B cell (primary cell): Measurements from ENCODE around the gene ADGRA1. TPM values are rescaled to one million over a fixed set of nuclear protein-coding genes. Genes with fewer than 3 reads are reported as not detected.

ENCODE experiments used
- ATAC-seq: fragments of 200-7000 bp; cut with Tn5 transposase; one replicate; pipeline ENCODE4 v1.10.0; 2021; ENCODE audit warnings: low read depth, mild to moderate bottlenecking, moderate number of reproducible peaks, moderate library complexity
- CTCF ChIA-PET: fragments of 350-600 bp; sonication (Branson Sonifier 250); formaldehyde crosslinking; loops from one replicate; lab custom pipeline; 2021; ENCODE audit warnings: antibody characterized with exemption, inconsistent platforms; lab: Charles Lee
- POLR2A ChIA-PET: fragments of 350-600 bp; sonication (Branson Sonifier 250); formaldehyde crosslinking; loops from one replicate; lab custom pipeline; 2021; ENCODE audit warnings: antibody characterized with exemption; lab: Charles Lee
- DNase-seq: peaks from one replicate; pipeline ENCODE4 v3.0.0; 2013
- H2AFZ ChIP-seq: 2 replicates; pipeline ENCODE4 v1.6.1; 2012; ENCODE audit warnings: mild to moderate bottlenecking, low read depth, low read length; ENCODE audit not compliant: insufficient read depth, poor library complexity, severe bottlenecking
- H3K27ac ChIP-seq, 2 donors: 1 replicate in 1 of 2; 2 replicates in 1 of 2; pipeline ENCODE4 v1.5.1; 2012 to 2013; ENCODE audit warnings: low read length in 2 of 2, mild to moderate bottlenecking in 2 of 2, moderate library complexity in 1 of 2
- H3K27me3 ChIP-seq, 4 experiments: fragments of 200-600 bp in 1 of 4; sonication (generic) in 1 of 4; replicated peaks in 1 of 4; 1 replicate in 2 of 4; 2 replicates in 2 of 4; pipeline versions ENCODE4 v1.6.1 to v1.7.0; 2013 to 2016; ENCODE audit warnings: low read length in 3 of 4, mild to moderate bottlenecking in 2 of 4, mixed read lengths in 1 of 4, moderate library complexity in 1 of 4; ENCODE audit not compliant: insufficient read depth in 4 of 4, control insufficient read depth in 3 of 4; ENCODE audit errors: control extremely low read depth in 1 of 4
- H3K36me3 ChIP-seq, 2 experiments: replicated peaks in 1 of 2; 1 replicate in 1 of 2; 2 replicates in 1 of 2; pipeline versions ENCODE4 v1.6.1 to v1.7.1; 2013; ENCODE audit warnings: low read length in 1 of 2; ENCODE audit not compliant: insufficient read depth in 2 of 2, control insufficient read depth in 1 of 2; ENCODE audit errors: control extremely low read depth in 1 of 2, extremely low read depth in 1 of 2
- H3K4me1 ChIP-seq, 2 donors: fragments of 200-600 bp in 1 of 2; sonication (generic) in 1 of 2; 1 replicate in 1 of 2; 2 replicates in 1 of 2; pipeline versions ENCODE4 v1.5.1 to v1.6.1; 2013 to 2017; ENCODE audit warnings: low read length in 2 of 2; ENCODE audit not compliant: control insufficient read depth in 2 of 2, insufficient read depth in 2 of 2
- H3K4me2 ChIP-seq: replicated peaks from 2 replicates; pipeline ENCODE3; 2012; ENCODE audit warnings: mild to moderate bottlenecking, low read depth, low read length; ENCODE audit not compliant: poor library complexity, severe bottlenecking
- H3K4me3 ChIP-seq, 5 experiments: fragments of 200-600 bp in 1 of 5; sonication (generic) in 1 of 5; 1 replicate in 3 of 5; 2 replicates in 2 of 5; pipeline versions ENCODE4 v1.5.1 to v1.7.0; 2011 to 2016; ENCODE audit warnings: low read length in 4 of 5, mild to moderate bottlenecking in 4 of 5, low read depth in 2 of 5, control low read depth in 1 of 5, moderate library complexity in 1 of 5; ENCODE audit not compliant: insufficient read depth in 1 of 5; ENCODE audit errors: control extremely low read depth in 1 of 5, extremely low read depth in 1 of 5
- H3K79me2 ChIP-seq: fragments of 200-600 bp; sonication (generic); one replicate; pipeline ENCODE4 v1.6.0; 2016; ENCODE audit warnings: low read length; ENCODE audit not compliant: control insufficient read depth, insufficient read depth
- H3K9ac ChIP-seq: fragments of 200-600 bp; sonication (generic); 2 replicates; pipeline ENCODE4 v1.6.1; 2017; ENCODE audit warnings: mild to moderate bottlenecking, low read length, moderate library complexity
- H3K9me3 ChIP-seq, 3 donors: one replicate each; pipeline versions ENCODE4 v1.6.1 to v1.7.1; 2013; ENCODE audit warnings: low read length in 2 of 3; ENCODE audit not compliant: control insufficient read depth in 2 of 3, insufficient read depth in 1 of 3; ENCODE audit errors: control extremely low read depth in 1 of 3
- H4K20me1 ChIP-seq: 2 replicates; pipeline ENCODE4 v1.6.0; 2012; ENCODE audit warnings: mild to moderate bottlenecking, low read length; ENCODE audit not compliant: insufficient read depth, control insufficient read depth, poor library complexity, severe bottlenecking
- H3K27ac Mint-ChIP-seq: one replicate; pipeline ENCODE4 v1.8.0; 2021; ENCODE audit warnings: mixed read lengths
- H3K27me3 Mint-ChIP-seq: one replicate; pipeline ENCODE4 v1.8.0; 2021; ENCODE audit warnings: mixed read lengths
- H3K4me1 Mint-ChIP-seq: one replicate; pipeline ENCODE4 v1.8.0; 2021; ENCODE audit warnings: mixed read lengths
- H3K4me3 Mint-ChIP-seq: one replicate; pipeline ENCODE4 v1.8.0; 2021; ENCODE audit warnings: mixed read lengths
- H3K9me3 Mint-ChIP-seq: one replicate; pipeline ENCODE4 v1.8.0; 2022; ENCODE audit warnings: mixed read lengths; ENCODE audit not compliant: insufficient read depth
- CTCF ChIP-seq: fragments of 200-600 bp; IDR thresholded peaks from one replicate; pipeline ENCODE4 v1.8.0; 2022; ENCODE audit warnings: antibody characterized with exemption, mild to moderate bottlenecking
- EZH2 ChIP-seq: IDR thresholded peaks from 2 replicates; pipeline ENCODE4 v1.6.1; 2012; ENCODE audit warnings: borderline replicate concordance, low read depth, mild to moderate bottlenecking, moderate library complexity, low read length; ENCODE audit not compliant: insufficient read depth, poor library complexity, severe bottlenecking
- WGBS: methylation state at CpG from one replicate; pipeline ENCODE4 v1.1.5; 2013; ENCODE audit warnings: missing lambda C conversion rate; ENCODE audit not compliant: insufficient coverage; 5-methylcytosine and 5-hydroxymethylcytosine counted together
- intact Hi-C: fragments of 100-400 bp; cut with micrococcal nuclease; formaldehyde crosslinking; loops from one replicate; pipeline ENCODE4 v1.10.0; 2022
- polyA plus RNA-seq: library from polyadenylated mRNA; depleted of rRNA; stranded (reverse); fragments of >200 nt; gene quantifications from 2 replicates; pipeline ENCODE4 v1.2.3, GENCODE V29; 2012
- total RNA-seq, 2 donors: library from RNA; stranded (reverse); fragments of 120-200 nt in 1 of 2; gene quantifications; 1 replicate in 1 of 2; 2 replicates in 1 of 2; pipeline versions ENCODE4 v1.2.3 to v1.2.4, GENCODE V29; 2013 to 2022

ADGRA1 gene
- total and polyA plus RNA-seq, 2 donors (not counting 1 experiment from before 2014, with no cell fraction given) = not detected

GRCh38 chr10:133180965-133181639 is 93.4 kb downstream of the ADGRA1 start:
- H3K9ac ChIP-seq = no peak overlapping the region
- no peak overlapping the region for H3K27ac ChIP-seq
- H3K9me3 ChIP-seq = peaks cover 0 to 34% (median 3%) of the 10 kb centered on the region in 3 donors
- DNase-seq = no peak
- no peak overlapping the region for H3K4me3 Mint-ChIP-seq
- H3K36me3 ChIP-seq = no peaks in the 10 kb centered on the region
- H3K27ac Mint-ChIP-seq = no peak overlapping the region
- no peak for TF ChIP-seq CTCF
- TF ChIP-seq EZH2 = no peak
- H4K20me1 ChIP-seq = no peaks in the 10 kb centered on the region
- POLR2A ChIA-PET = no interaction called here
- WGBS = 89% methylated on average over 23 of the region's 23 CpGs
- CTCF ChIA-PET = no interaction called here
- H3K27me3 ChIP-seq = peaks cover 0 to 4% (median 0%) of the 10 kb centered on the region in 4 experiments
- H2AFZ ChIP-seq = no peak overlapping the region
- peaks cover 5% of the 10 kb centered on the region for H3K9me3 Mint-ChIP-seq
- no peak overlapping the region for H3K4me3 ChIP-seq
- no peaks in the 10 kb centered on the region for H3K79me2 ChIP-seq
- no peak overlapping the region for H3K4me2 ChIP-seq
- no peaks in the 10 kb centered on the region for H3K4me1 Mint-ChIP-seq
- intact Hi-C loops = no loop called here
- ATAC-seq = no peak
- no peaks in the 10 kb centered on the region for H3K4me1 ChIP-seq
- H3K27me3 Mint-ChIP-seq = peaks cover 3% of the 10 kb centered on the region

Other genes starting within 250 kb of the ADGRA1 start
- not detected in 2 replicates for gene CFAP46, start 145.4 kb upstream of the ADGRA1 start, total RNA-seq
- 0.07 and 0.35 TPM in 2 replicates for gene CFAP46, start 145.4 kb upstream of the ADGRA1 start, polyA plus RNA-seq
- gene KNDC1, start 72.3 kb downstream of the ADGRA1 start, total RNA-seq = 0.17 TPM in 1 of 2 replicates, not detected in the other
- gene KNDC1, start 72.3 kb downstream of the ADGRA1 start, polyA plus RNA-seq = 0.45 and 0.46 TPM in 2 replicates
- 0.25 TPM in 1 of 2 replicates, not detected in the other for gene UTF1, start 142.3 kb downstream of the ADGRA1 start, total RNA-seq
- 0.10 and 0.35 TPM in 2 replicates for gene UTF1, start 142.3 kb downstream of the ADGRA1 start, polyA plus RNA-seq
- gene VENTX, start 149.9 kb downstream of the ADGRA1 start, total RNA-seq = not detected in 2 replicates
- gene VENTX, start 149.9 kb downstream of the ADGRA1 start, polyA plus RNA-seq = 0.82 and 1.8 TPM in 2 replicates
- 116 and 125 TPM in 2 replicates for gene ADAM8, start 188.9 kb downstream of the ADGRA1 start, total RNA-seq
- gene ADAM8, start 188.9 kb downstream of the ADGRA1 start, polyA plus RNA-seq = 196 and 228 TPM in 2 replicates
- 86.1 and 90.3 TPM in 2 replicates for gene TUBGCP2, start 220.9 kb downstream of the ADGRA1 start, total RNA-seq
- gene TUBGCP2, start 220.9 kb downstream of the ADGRA1 start, polyA plus RNA-seq = 50.3 and 52.4 TPM in 2 replicates
- 40.3 and 45.1 TPM in 2 replicates for gene ZNF511, start 221.0 kb downstream of the ADGRA1 start, total RNA-seq
- gene ZNF511, start 221.0 kb downstream of the ADGRA1 start, polyA plus RNA-seq = 30.5 and 30.7 TPM in 2 replicates
- gene CALY, start 249.0 kb downstream of the ADGRA1 start, total RNA-seq = not detected in 2 replicates
- gene CALY, start 249.0 kb downstream of the ADGRA1 start, polyA plus RNA-seq = 0.21 and 0.72 TPM in 2 replicates